D721Med (cell line): ENCODE data around the gene DHRS3.

Experiments
- DNase-seq: peaks from one replicate; pipeline ENCODE4 v3.0.0; 2011; ENCODE audit warnings: low spot score; ENCODE audit not compliant: insufficient read length
- FAIRE-seq: peaks from 2 replicates; lab custom pipeline; 2011; peaks lifted over from hg19 to GRCh38; lab: Jason Lieb, UNC
- CTCF ChIP-seq: IDR thresholded peaks from 2 replicates; pipeline ENCODE4 v1.5.1; 2012; ENCODE audit warnings: mild to moderate bottlenecking, control low read depth; ENCODE audit not compliant: insufficient read depth; ENCODE audit errors: missing control alignments

The DHRS3 gene

GRCh38 chr1:12615865-12616708 lies 1.9 kb downstream of the DHRS3 start:
- TF ChIP-seq CTCF, result no peak
- FAIRE-seq, result no peak
- no peak for DNase-seq

- FAIRE-seq (no peak), DNase-seq (no peak)
- TF ChIP-seq CTCF, result no peak
Observed at GRCh38 chr1:12615159-12615864, 2.7 kb downstream of the DHRS3 start.

- no peak for TF ChIP-seq CTCF
- FAIRE-seq (no peak), DNase-seq (no peak)
Observed at GRCh38 chr1:12614402-12615158, 3.4 kb downstream of the DHRS3 start.

GRCh38 chr1:12613180-12613579 lies 4.8 kb downstream of the DHRS3 start:
- no peak for FAIRE-seq
- TF ChIP-seq CTCF, result no peak
- DNase-seq, result no peak

GRCh38 chr1:12610941-12611340 lies 7.1 kb downstream of the DHRS3 start:
- TF ChIP-seq CTCF, result no peak
- FAIRE-seq (no peak), DNase-seq (no peak)

- DNase-seq, result no peak
- TF ChIP-seq CTCF, result no peak
- FAIRE-seq, result no peak
Observed at GRCh38 chr1:12610305-12610935, 7.6 kb downstream of the DHRS3 start.
